ENCODE measurements around the gene JUND. TPM values are rescaled to one million over a fixed set of nuclear protein-coding genes. Genes with fewer than 3 reads are reported as not detected.

JUND gene
- total and polyA plus RNA-seq, 2 of the 8 experiments (the other 6 are each of a cell fraction or from before 2014, with no cell fraction given), result 54.0 to 77.5 TPM

Small RNA genes lying within 50 kb of the gene (microRNA-seq; reads per million reads assigned to microRNA genes)
- gene MIR3188 (ENCODE audit: borderline microRNAs expressed in 2 of 2, borderline number of aligned reads in 2 of 2, borderline replicate concordance in 1 of 2), result 0 reads per million in 2 experiments

Small RNA genes lying within 50 kb of the gene (small RNA-seq; reads per million reads assigned to genes)
- not detected for gene MIR3188 (ENCODE audit: insufficient read depth)
- not detected for gene RPL39P38 (ENCODE audit: insufficient read depth)

Other genes with a start within 250 kb of the JUND start
- gene IL12RB1, start 194.7 kb downstream of the JUND start, total RNA-seq (2021; fragmentation: NEBNext Ultra II Directional; extraction: Animal tissue kit (Norgen Biotek cat#: 25700)), result not detected in 2 replicates
- 0.03 and 0.06 TPM in 2 replicates for gene IL12RB1, start 194.7 kb downstream of the JUND start, polyA plus RNA-seq (2011; rRNA removed)
- gene MAST3, start 183.8 kb downstream of the JUND start, total RNA-seq (2021; fragmentation: NEBNext Ultra II Directional; extraction: Animal tissue kit (Norgen Biotek cat#: 25700)), result 9.0 TPM in 2 replicates
- 3.4 and 5.5 TPM in 2 replicates for gene MAST3, start 183.8 kb downstream of the JUND start, polyA plus RNA-seq (2011; rRNA removed)
- gene PIK3R2, start 128.5 kb downstream of the JUND start, total RNA-seq (2021; fragmentation: NEBNext Ultra II Directional; extraction: Animal tissue kit (Norgen Biotek cat#: 25700)), result 53.8 and 57.1 TPM in 2 replicates
- 21.7 and 31.4 TPM in 2 replicates for gene PIK3R2, start 128.5 kb downstream of the JUND start, polyA plus RNA-seq (2011; rRNA removed)
- gene IFI30, start 107.8 kb downstream of the JUND start, total RNA-seq (2021; fragmentation: NEBNext Ultra II Directional; extraction: Animal tissue kit (Norgen Biotek cat#: 25700)), result 25.9 and 28.9 TPM in 2 replicates
- 59.5 and 62.4 TPM in 2 replicates for gene IFI30, start 107.8 kb downstream of the JUND start, polyA plus RNA-seq (2011; rRNA removed)
- 24.2 and 28.6 TPM in 2 replicates for gene MPV17L2, start 88.4 kb downstream of the JUND start, total RNA-seq (2021; fragmentation: NEBNext Ultra II Directional; extraction: Animal tissue kit (Norgen Biotek cat#: 25700))
- 80.1 and 82.6 TPM in 2 replicates for gene MPV17L2, start 88.4 kb downstream of the JUND start, polyA plus RNA-seq (2011; rRNA removed)
- gene RAB3A, start 77.6 kb downstream of the JUND start, total RNA-seq (2021; fragmentation: NEBNext Ultra II Directional; extraction: Animal tissue kit (Norgen Biotek cat#: 25700)), result 14.2 and 14.3 TPM in 2 replicates
- gene RAB3A, start 77.6 kb downstream of the JUND start, polyA plus RNA-seq (2011; rRNA removed), result 13.6 and 18.6 TPM in 2 replicates
- 2.3 and 2.7 TPM in 2 replicates for gene PDE4C, start 55.2 kb downstream of the JUND start, total RNA-seq (2021; fragmentation: NEBNext Ultra II Directional; extraction: Animal tissue kit (Norgen Biotek cat#: 25700))
- 3.1 and 3.7 TPM in 2 replicates for gene PDE4C, start 55.2 kb downstream of the JUND start, polyA plus RNA-seq (2011; rRNA removed)
- gene IQCN, start 7.2 kb downstream of the JUND start, total RNA-seq (2021; fragmentation: NEBNext Ultra II Directional; extraction: Animal tissue kit (Norgen Biotek cat#: 25700)), result 0.31 and 1.0 TPM in 2 replicates
- gene IQCN, start 7.2 kb downstream of the JUND start, polyA plus RNA-seq (2011; rRNA removed), result 0.36 and 0.82 TPM in 2 replicates
- 319 and 344 TPM in 2 replicates for gene LSM4, start 41.5 kb upstream of the JUND start, total RNA-seq (2021; fragmentation: NEBNext Ultra II Directional; extraction: Animal tissue kit (Norgen Biotek cat#: 25700))
- 302 and 380 TPM in 2 replicates for gene LSM4, start 41.5 kb upstream of the JUND start, polyA plus RNA-seq (2011; rRNA removed)
- gene PGPEP1, start 59.0 kb upstream of the JUND start, total RNA-seq (2021; fragmentation: NEBNext Ultra II Directional; extraction: Animal tissue kit (Norgen Biotek cat#: 25700)), result 33.2 and 33.4 TPM in 2 replicates
- 16.6 and 17.0 TPM in 2 replicates for gene PGPEP1, start 59.0 kb upstream of the JUND start, polyA plus RNA-seq (2011; rRNA removed)
- gene GDF15, start 104.5 kb upstream of the JUND start, total RNA-seq (2021; fragmentation: NEBNext Ultra II Directional; extraction: Animal tissue kit (Norgen Biotek cat#: 25700)), result 4.1 and 5.0 TPM in 2 replicates
- 8.5 and 18.8 TPM in 2 replicates for gene GDF15, start 104.5 kb upstream of the JUND start, polyA plus RNA-seq (2011; rRNA removed)
- gene LRRC25, start 116.0 kb upstream of the JUND start, total RNA-seq (2021; fragmentation: NEBNext Ultra II Directional; extraction: Animal tissue kit (Norgen Biotek cat#: 25700)), result 0.20 and 0.23 TPM in 2 replicates
- 0.31 and 0.41 TPM in 2 replicates for gene LRRC25, start 116.0 kb upstream of the JUND start, polyA plus RNA-seq (2011; rRNA removed)
- 26.4 and 30.5 TPM in 2 replicates for gene SSBP4, start 137.8 kb upstream of the JUND start, total RNA-seq (2021; fragmentation: NEBNext Ultra II Directional; extraction: Animal tissue kit (Norgen Biotek cat#: 25700))
- 33.7 and 51.3 TPM in 2 replicates for gene SSBP4, start 137.8 kb upstream of the JUND start, polyA plus RNA-seq (2011; rRNA removed)
- 207 and 215 TPM in 2 replicates for gene ISYNA1, start 156.5 kb upstream of the JUND start, total RNA-seq (2021; fragmentation: NEBNext Ultra II Directional; extraction: Animal tissue kit (Norgen Biotek cat#: 25700))
- 264 and 330 TPM in 2 replicates for gene ISYNA1, start 156.5 kb upstream of the JUND start, polyA plus RNA-seq (2011; rRNA removed)
- gene ELL, start 240.4 kb upstream of the JUND start, total RNA-seq (2021; fragmentation: NEBNext Ultra II Directional; extraction: Animal tissue kit (Norgen Biotek cat#: 25700)), result 10.2 and 10.5 TPM in 2 replicates
- gene ELL, start 240.4 kb upstream of the JUND start, polyA plus RNA-seq (2011; rRNA removed), result 5.2 and 8.8 TPM in 2 replicates

Measured in H1 (cell line).